K562 (cell line): ENCODE data around the gene SPRED2. TPM values are rescaled to one million over a fixed set of nuclear protein-coding genes. Genes with fewer than 3 reads are reported as not detected.

ENCODE experiments used
- TRIM28 ChIP-seq: fragments of 450-650 bp; IDR thresholded peaks from 2 replicates; pipeline ENCODE4 v1.6.1; 2017
- ZBTB43 ChIP-seq: sonication (generic); formaldehyde crosslinking; IDR thresholded peaks from 2 replicates; pipeline ENCODE4 v1.8.0; 2023; ENCODE audit warnings: mild to moderate bottlenecking, missing genetic modification reagents
- ZKSCAN3 ChIP-seq: fragments of 250-450 bp; sonication (Bioruptor Pico); IDR thresholded peaks from 2 replicates; pipeline ENCODE4 v1.4.0; 2020
- polyA plus RNA-seq, 8 experiments: library from polyadenylated mRNA; depleted of rRNA in 4 of 8; stranded (reverse) in 5 of 8; unstranded in 3 of 8; fragments of >200 nt; fragmentation: Nextera tagmentation in 2 of 8; fragmentation: Illumina TruSeq in 1 of 8; extraction: Ambion mirVana in 2 of 8; extraction: Trizol in 1 of 8; gene quantifications; 2 replicates each; pipeline versions ENCODE4 v1.2.1 to v1.2.3, GENCODE V29; 2011 to 2014; ENCODE audit warnings: inconsistent platforms in 1 of 8, missing spikeins in 1 of 8
- total RNA-seq, 7 experiments: library from RNA; depleted of rRNA in 6 of 7; stranded (reverse); fragments of >200 nt in 6 of 7; fragmentation: Illumina TruSeq in 2 of 7; extraction: Trizol in 2 of 7; gene quantifications; 2 replicates each; pipeline versions ENCODE4 v1.2.1 to v1.2.3, GENCODE V29; 2011 to 2021; ENCODE audit warnings: low replicate concordance in 1 of 7
- TF ChIP-seq, protein P1 (sequence below), 2 experiments: fragments of 450-650 bp in 1 of 2; sonication (generic) in 1 of 2; formaldehyde crosslinking in 1 of 2; IDR thresholded peaks; 2 replicates each; pipeline versions ENCODE4 v1.7.1 to v1.9.0; 2016 to 2022; ENCODE audit warnings: inconsistent platforms in 1 of 2, mild to moderate bottlenecking in 1 of 2, missing genetic modification reagents in 1 of 2
- TF ChIP-seq, protein P2 (sequence below), 2 experiments: fragments of 450-650 bp; formaldehyde crosslinking in 1 of 2; IDR thresholded peaks; 2 replicates each; pipeline versions ENCODE4 v1.4.0 to v1.6.1; 2014 to 2020; ENCODE audit warnings: mild to moderate bottlenecking in 2 of 2, borderline replicate concordance in 1 of 2, low read depth in 1 of 2
- TF ChIP-seq, protein P3 (sequence below), 2 experiments: fragments of 200-800 bp in 1 of 2; sonication (Bioruptor generic) in 1 of 2; sonication (generic) in 1 of 2; formaldehyde crosslinking in 1 of 2; IDR thresholded peaks in 1 of 2; conservative IDR thresholded peaks in 1 of 2; 2 replicates each; pipeline versions ENCODE4 v1.5.0 to v1.6.1; 2016 to 2020; ENCODE audit warnings: missing compliant biosample characterization in 1 of 2, missing genetic modification characterization in 1 of 2, missing genetic modification reagents in 1 of 2

Gene SPRED2
- total and polyA plus RNA-seq, 9 of the 15 experiments (the other 6 are each of a cell fraction or from before 2014, with no cell fraction given), result 4.6 to 50.8 (median 14.1) TPM

DNA sequence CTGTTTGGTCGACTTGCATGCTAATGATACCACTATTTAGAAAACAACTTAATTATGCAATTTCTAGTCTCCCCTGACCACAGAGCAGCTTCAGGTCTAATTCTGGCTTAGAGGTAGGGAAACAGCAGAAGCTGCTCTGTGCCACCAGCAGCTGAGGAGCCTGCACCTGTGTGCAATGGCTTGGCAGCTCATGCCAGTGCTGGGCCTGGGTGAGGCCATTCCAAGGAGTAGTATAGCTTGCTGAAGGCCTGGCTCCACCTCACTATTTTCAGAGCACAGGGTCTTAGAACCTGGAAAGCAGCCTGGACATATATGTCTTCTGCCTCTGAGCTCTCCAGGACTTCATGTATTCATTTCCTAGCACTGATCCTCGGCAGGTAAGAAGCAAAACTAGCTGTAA, 62.8 kb downstream of the SPRED2 start (continued):
- TF ChIP-seq, protein P1, sequence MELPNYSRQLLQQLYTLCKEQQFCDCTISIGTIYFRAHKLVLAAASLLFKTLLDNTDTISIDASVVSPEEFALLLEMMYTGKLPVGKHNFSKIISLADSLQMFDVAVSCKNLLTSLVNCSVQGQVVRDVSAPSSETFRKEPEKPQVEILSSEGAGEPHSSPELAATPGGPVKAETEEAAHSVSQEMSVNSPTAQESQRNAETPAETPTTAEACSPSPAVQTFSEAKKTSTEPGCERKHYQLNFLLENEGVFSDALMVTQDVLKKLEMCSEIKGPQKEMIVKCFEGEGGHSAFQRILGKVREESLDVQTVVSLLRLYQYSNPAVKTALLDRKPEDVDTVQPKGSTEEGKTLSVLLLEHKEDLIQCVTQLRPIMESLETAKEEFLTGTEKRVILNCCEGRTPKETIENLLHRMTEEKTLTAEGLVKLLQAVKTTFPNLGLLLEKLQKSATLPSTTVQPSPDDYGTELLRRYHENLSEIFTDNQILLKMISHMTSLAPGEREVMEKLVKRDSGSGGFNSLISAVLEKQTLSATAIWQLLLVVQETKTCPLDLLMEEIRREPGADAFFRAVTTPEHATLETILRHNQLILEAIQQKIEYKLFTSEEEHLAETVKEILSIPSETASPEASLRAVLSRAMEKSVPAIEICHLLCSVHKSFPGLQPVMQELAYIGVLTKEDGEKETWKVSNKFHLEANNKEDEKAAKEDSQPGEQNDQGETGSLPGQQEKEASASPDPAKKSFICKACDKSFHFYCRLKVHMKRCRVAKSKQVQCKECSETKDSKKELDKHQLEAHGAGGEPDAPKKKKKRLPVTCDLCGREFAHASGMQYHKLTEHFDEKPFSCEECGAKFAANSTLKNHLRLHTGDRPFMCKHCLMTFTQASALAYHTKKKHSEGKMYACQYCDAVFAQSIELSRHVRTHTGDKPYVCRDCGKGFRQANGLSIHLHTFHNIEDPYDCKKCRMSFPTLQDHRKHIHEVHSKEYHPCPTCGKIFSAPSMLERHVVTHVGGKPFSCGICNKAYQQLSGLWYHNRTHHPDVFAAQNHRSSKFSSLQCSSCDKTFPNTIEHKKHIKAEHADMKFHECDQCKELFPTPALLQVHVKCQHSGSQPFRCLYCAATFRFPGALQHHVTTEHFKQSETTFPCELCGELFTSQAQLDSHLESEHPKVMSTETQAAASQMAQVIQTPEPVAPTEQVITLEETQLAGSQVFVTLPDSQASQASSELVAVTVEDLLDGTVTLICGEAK (IDR thresholded peaks at IDR 0.05), result no peak
- TF ChIP-seq, protein P1 (CRISPR knock-in tag; IDR thresholded peaks at IDR 0.05), result no peak
- TF ChIP-seq, protein P2, sequence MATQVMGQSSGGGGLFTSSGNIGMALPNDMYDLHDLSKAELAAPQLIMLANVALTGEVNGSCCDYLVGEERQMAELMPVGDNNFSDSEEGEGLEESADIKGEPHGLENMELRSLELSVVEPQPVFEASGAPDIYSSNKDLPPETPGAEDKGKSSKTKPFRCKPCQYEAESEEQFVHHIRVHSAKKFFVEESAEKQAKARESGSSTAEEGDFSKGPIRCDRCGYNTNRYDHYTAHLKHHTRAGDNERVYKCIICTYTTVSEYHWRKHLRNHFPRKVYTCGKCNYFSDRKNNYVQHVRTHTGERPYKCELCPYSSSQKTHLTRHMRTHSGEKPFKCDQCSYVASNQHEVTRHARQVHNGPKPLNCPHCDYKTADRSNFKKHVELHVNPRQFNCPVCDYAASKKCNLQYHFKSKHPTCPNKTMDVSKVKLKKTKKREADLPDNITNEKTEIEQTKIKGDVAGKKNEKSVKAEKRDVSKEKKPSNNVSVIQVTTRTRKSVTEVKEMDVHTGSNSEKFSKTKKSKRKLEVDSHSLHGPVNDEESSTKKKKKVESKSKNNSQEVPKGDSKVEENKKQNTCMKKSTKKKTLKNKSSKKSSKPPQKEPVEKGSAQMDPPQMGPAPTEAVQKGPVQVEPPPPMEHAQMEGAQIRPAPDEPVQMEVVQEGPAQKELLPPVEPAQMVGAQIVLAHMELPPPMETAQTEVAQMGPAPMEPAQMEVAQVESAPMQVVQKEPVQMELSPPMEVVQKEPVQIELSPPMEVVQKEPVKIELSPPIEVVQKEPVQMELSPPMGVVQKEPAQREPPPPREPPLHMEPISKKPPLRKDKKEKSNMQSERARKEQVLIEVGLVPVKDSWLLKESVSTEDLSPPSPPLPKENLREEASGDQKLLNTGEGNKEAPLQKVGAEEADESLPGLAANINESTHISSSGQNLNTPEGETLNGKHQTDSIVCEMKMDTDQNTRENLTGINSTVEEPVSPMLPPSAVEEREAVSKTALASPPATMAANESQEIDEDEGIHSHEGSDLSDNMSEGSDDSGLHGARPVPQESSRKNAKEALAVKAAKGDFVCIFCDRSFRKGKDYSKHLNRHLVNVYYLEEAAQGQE (IDR thresholded peaks at IDR 0.05; ENCODE audit: borderline replicate concordance), result no peak
- TF ChIP-seq, protein P2 (CRISPR knock-in tag; IDR thresholded peaks at IDR 0.05; ENCODE audit: low read depth), result no peak
- TF ChIP-seq TRIM28, result no peak
- no peak for TF ChIP-seq ZKSCAN3 (CRISPR knock-in tag)
- TF ChIP-seq, protein P3, sequence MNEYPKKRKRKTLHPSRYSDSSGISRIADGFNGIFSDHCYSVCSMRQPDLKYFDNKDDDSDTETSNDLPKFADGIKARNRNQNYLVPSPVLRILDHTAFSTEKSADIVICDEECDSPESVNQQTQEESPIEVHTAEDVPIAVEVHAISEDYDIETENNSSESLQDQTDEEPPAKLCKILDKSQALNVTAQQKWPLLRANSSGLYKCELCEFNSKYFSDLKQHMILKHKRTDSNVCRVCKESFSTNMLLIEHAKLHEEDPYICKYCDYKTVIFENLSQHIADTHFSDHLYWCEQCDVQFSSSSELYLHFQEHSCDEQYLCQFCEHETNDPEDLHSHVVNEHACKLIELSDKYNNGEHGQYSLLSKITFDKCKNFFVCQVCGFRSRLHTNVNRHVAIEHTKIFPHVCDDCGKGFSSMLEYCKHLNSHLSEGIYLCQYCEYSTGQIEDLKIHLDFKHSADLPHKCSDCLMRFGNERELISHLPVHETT (CRISPR knock-in tag; conservative IDR thresholded peaks at IDR 0.05 in 1 of 2, IDR thresholded peaks at IDR 0.05 in 1 of 2), result no peak
- TF ChIP-seq ZBTB43, result no peak
